ENCODE results near the gene MIEF1.

MIEF1 gene

GRCh38 chr22:39567135-39567946, 65.3 kb downstream of the MIEF1 start:
- no peak overlapping the region for H3K4me3 ChIP-seq (ENCODE audit: low read depth, low read length)
- no peak for DNase-seq (ENCODE audit: low read depth)
- TF ChIP-seq CTCF (conservative IDR thresholded peaks at IDR 0.05; ENCODE audit: low read depth, low read length) = no peak
